Ovary (tissue), 3 donors: ENCODE measurements around the gene SLC12A5.

Experiments
- CTCF ChIP-seq, 3 donors: fragments of 450-650 bp in 2 of 3; fragments of 200-600 bp in 1 of 3; IDR thresholded peaks; one replicate each; pipeline versions ENCODE4 v1.5.1 to v1.8.0; 2016 to 2022; ENCODE audit warnings: antibody characterized with exemption in 3 of 3, mild to moderate bottlenecking in 1 of 3
- EP300 ChIP-seq: sonication (generic); formaldehyde crosslinking; IDR thresholded peaks from one replicate; pipeline ENCODE4 v1.6.1; 2017; ENCODE audit warnings: antibody characterized with exemption
- donor health status: DM: no; HTN: no; CAD: no.

DNA sequence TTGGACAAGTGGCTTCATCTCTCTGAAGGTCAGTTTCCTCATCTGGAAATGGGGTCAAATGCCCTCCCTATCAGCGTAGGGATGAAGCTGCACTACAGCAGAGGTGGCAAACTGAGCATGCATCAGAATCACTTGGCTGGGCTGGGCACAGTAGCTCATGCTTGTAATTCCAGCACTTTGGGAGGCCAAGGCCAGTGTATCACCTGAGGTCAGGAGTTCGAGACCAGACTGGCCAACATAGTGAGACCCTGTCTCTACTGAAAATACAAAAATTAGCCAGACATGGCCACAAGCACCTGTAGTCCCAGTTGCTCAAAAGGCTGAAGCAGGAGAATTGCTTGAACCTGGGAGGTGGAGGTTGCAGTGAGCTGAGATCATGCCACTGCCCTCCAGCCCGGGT, 27.0 kb upstream of the SLC12A5 start:
- TF ChIP-seq CTCF (IDR thresholded peaks at IDR 0.05) (no peak), EP300 (no peak)
